ENCODE results near the gene POFUT2. TPM values are rescaled to one million over a fixed set of nuclear protein-coding genes. Genes with fewer than 3 reads are reported as not detected.

Gene POFUT2
- total RNA-seq, 4 donors from 2014 or later, result 17.5 to 48.9 (median 19.8) TPM

DNA sequence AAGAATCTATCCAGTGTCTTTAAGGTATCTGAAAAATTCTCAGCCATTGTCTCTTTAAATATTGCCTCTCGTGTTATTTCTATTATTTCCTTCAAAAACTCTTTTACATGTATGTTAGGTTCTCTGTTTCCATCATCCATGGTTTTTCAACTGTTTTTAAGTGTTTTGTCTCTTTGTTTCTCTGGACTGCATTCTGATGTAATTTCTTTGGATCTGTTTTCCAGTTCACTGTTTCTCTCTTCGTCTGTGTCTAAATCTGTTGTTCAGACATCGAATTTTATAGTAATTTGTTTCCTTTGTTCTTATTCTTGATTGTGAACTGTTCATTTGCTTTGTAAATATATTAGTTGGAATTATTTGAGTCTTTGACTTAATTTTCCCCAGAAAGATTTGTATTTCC is 44.1 kb downstream of the POFUT2 start:
- DNase-seq (ENCODE audit: low spot score) (no peak), ATAC-seq (ENCODE audit: low FRiP score) (no peak)
- no peak for TF ChIP-seq CTCF (IDR thresholded peaks at IDR 0.05)

GRCh38 chr21:45241357-45241756 is 46.3 kb downstream of the POFUT2 start:
- no peak for ATAC-seq (ENCODE audit: low FRiP score)
- DNase-seq (ENCODE audit: low spot score), result no peak
- TF ChIP-seq CTCF (IDR thresholded peaks at IDR 0.05), result no peak

DNA sequence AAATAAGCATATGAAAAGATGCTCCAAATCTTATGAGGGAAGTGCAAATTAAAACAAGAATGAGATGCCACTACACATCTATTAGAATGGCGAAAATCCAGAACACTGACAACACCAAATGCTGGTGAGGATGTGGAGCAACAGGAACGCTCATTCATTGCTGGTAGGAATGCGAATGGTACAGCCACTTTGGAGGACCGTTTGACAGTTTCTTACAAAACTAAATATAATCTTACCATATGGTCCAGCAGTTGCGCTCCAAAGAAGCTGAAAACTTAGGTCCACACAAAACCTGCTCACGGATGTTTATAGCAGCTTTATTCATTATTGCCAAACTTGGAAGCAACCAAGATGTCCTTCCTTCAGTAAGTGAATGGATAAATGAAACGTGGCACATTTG is 50.3 kb downstream of the POFUT2 start:
- no peak for TF ChIP-seq CTCF (IDR thresholded peaks at IDR 0.05)
- no peak for ATAC-seq (ENCODE audit: low FRiP score)
- DNase-seq (ENCODE audit: low spot score), result no peak

DNA sequence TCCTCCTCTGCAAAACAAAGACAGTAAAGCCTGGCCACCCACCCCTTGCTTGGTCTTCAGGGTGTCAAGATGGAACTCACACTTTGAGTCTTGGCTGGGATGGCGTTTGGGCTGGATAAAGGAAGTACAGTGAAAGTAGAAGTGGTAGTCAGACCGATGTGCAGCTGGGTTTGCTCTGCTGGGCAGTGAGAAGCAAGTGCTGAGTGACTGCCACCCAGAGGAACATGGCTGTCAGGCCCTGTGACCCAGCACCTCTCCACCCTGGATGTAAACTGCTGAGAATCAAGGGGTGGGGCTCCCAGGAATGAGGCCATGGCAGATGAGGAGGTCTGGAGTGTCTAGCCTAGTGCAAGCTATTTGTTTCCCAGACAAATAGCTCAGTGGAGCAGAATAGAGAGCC is 51.2 kb downstream of the POFUT2 start:
- no peak for TF ChIP-seq CTCF (IDR thresholded peaks at IDR 0.05)
- no peak for DNase-seq (ENCODE audit: low spot score)
- no peak for ATAC-seq (ENCODE audit: low FRiP score)

DNA sequence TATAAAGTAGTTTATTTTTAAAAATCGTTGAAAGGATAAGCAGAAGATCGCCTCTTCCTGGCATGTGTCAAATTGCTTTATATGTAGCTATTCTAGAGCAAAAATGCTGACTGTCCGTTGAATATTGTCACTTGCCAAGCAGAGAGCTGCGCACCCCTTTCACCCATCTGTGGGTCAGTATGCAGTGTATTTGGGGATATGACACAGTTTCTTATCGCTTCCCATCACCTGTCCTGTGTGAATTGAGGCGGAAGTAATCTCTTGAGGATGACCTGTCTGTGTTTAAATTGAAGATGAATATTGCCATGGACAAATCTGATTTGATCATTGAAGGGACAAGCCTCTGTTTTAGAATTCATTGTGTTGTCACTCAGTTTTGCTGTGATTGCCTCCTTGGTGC is 52.2 kb downstream of the POFUT2 start:
- TF ChIP-seq CTCF (IDR thresholded peaks at IDR 0.05), result no peak
- ATAC-seq (ENCODE audit: low FRiP score) (no peak), DNase-seq (ENCODE audit: low spot score) (no peak)

DNA sequence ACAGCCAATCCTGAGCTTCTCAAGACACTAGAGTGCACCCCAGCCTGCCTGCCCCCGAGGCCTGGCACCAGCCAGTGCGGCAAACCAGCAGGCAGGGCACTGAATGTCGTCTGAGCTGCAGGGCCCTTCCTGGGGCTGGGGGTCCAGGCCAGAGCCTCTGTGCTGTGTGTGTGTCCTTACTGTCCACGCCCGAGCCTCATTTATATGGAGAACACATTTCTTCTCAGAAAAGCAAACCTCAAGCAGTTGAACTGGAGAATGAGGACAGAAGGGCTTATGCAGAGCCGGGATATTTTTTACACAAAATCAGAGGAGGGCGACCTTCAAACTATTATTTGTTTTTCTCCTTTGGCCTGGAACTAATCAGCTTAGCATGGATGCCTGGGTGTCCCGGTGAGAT is 52.7 kb downstream of the POFUT2 start:
- no peak for ATAC-seq (ENCODE audit: low FRiP score)
- no peak for DNase-seq (ENCODE audit: low spot score)
- TF ChIP-seq CTCF (IDR thresholded peaks at IDR 0.05), result no peak

DNA sequence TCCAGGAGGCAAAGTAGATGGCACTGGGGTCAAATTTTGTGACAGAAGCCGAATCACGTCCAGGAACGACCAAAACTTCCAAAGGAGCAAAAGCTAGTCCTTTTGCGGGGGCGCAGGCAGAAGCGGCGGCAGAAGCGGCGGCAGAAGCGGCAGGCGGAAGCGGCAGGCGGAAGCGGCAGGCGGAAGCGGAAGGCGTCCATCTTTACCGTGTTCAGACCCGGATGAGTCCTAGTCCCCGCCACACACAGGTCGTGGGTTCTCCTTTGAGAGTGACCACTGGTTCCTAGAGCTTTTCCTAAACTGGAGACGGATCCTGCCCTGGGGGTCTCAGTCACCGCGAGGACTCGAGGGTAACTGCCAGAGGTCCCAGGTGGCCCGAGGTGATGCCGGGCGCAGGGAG is 53.6 kb downstream of the POFUT2 start:
- TF ChIP-seq CTCF (IDR thresholded peaks at IDR 0.05), result no peak
- ATAC-seq (ENCODE audit: low FRiP score) (no peak), DNase-seq (ENCODE audit: low spot score) (no peak)
